Stimulated activated naive B cell treated with anti-CD40 and anti-IgM and Interleukin-4, amounts not matched to agents 10 μg/mL and 1 μg/mL and 100 μg/mL, for 72 hours (primary cell): ENCODE results near the gene ABHD17B.
A peak's percentile ranks its signal among the peaks of the same experiment; 100 is the strongest.

Experiments
- ATAC-seq, 2 donors: fragments of 150-1000 bp; cut with Tn5 transposase; replicated peaks; 2 replicates each; pipeline ENCODE4 v1.10.0; 2021; ENCODE audit warnings: moderate library complexity in 1 of 2
- DNase-seq: peaks from one replicate; pipeline ENCODE4 v3.0.0; 2021
- H3K27ac Mint-ChIP-seq: one replicate; pipeline ENCODE4 v1.8.0; 2022; ENCODE audit warnings: mild to moderate bottlenecking, mixed read lengths
- H3K27me3 Mint-ChIP-seq, 2 donors: one replicate each; pipeline ENCODE4 v1.8.0; 2022; ENCODE audit warnings: mixed read lengths in 2 of 2
- H3K36me3 Mint-ChIP-seq, 2 donors: one replicate each; pipeline ENCODE4 v1.8.0; 2022; ENCODE audit warnings: mixed read lengths in 2 of 2, mild to moderate bottlenecking in 1 of 2
- H3K4me1 Mint-ChIP-seq, 2 donors: one replicate each; pipeline ENCODE4 v1.8.0; 2022; ENCODE audit warnings: mixed read lengths in 2 of 2, mild to moderate bottlenecking in 1 of 2
- H3K4me3 Mint-ChIP-seq, 2 donors: one replicate each; pipeline ENCODE4 v1.8.0; 2022; ENCODE audit warnings: mild to moderate bottlenecking in 2 of 2, mixed read lengths in 2 of 2, moderate library complexity in 1 of 2
- H3K9me3 Mint-ChIP-seq, 2 donors: one replicate each; pipeline ENCODE4 v1.8.0; 2022; ENCODE audit warnings: mixed read lengths in 2 of 2, mild to moderate bottlenecking in 1 of 2

ABHD17B gene

DNA sequence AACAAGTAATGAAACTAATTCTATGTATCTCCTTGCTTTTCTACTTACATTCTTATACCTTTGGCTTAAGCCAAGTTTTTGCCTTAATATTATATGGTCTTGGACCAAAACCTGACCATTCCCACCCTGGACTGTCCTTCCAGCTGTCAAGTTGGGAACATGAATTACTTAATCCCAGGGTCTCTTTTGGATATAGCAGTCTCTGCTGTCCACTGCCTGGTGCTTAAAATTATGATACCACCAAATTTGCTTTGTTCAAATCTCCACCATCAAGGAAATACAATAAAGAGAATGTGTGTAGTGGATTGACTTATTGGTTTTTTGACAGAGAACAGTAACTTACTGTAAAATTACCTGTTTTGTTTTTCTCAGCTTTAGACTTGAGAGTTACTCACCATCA, 66.2 kb downstream of the ABHD17B start:
- Mint-ChIP-seq H3K27me3 (no peaks in the 10 kb centered on the region), H3K36me3 (peaks cover 7% of the 10 kb centered on the region in 2 donors), H3K9me3 (peaks cover 3 to 4% of the 10 kb centered on the region in 2 donors), H3K27ac (peak overlapping the region; percentile 42), H3K4me1 (peaks cover 0 to 2% of the 10 kb centered on the region in 2 donors), H3K4me3 (no peak overlapping the region)
- no peak for ATAC-seq
- no peak for DNase-seq

DNA sequence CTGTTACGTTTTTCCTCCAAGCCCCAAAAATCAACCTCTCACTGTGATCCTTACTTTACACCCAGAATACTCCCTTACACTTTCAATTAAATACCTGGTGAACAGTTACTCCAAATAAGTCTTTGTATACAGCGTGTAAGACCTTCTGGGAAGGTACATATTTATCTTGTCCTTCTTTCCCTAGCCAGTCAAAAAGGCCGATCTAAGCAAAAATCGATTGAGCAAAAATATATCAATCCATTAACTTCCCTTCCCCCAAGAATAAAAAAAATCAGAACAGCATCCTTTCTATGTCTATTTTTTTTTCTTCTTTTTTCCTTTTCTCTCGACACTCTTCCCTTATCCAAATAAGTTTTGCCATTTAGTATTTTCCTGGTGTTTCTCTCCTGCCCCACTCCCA, 71.3 kb downstream of the ABHD17B start:
- Mint-ChIP-seq H3K27ac (no peak overlapping the region), H3K9me3 (peaks cover 5 to 10% of the 10 kb centered on the region in 2 donors), H3K36me3 (peaks cover 6 to 10% of the 10 kb centered on the region in 2 donors), H3K27me3 (no peaks in the 10 kb centered on the region), H3K4me3 (no peak overlapping the region), H3K4me1 (no peaks in the 10 kb centered on the region)
- ATAC-seq (no peak), DNase-seq (no peak)

DNA sequence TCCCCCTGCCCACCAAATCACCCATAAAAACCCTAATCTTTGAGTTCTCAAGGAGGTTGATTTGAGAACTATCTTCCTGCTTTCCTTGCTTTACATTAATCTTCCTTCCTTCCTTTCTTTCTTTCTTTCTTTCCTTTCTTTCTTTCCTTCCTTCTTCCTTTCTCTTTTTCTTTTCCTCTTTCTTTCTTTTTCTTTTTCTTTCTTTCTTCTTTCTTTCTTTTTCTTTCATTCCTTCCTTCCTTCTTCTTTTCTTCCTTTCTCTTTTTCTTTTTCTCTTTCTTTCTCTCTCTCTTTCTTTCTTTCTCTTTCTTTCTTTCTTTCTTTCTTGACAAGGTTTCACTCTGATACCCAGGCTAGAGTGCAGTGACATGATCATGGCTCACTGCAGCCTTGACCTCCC, 75.4 kb downstream of the ABHD17B start:
- Mint-ChIP-seq H3K4me3 (no peak overlapping the region), H3K27ac (no peak overlapping the region), H3K9me3 (peaks cover 7 to 10% of the 10 kb centered on the region in 2 donors), H3K36me3 (peaks cover 3 to 9% of the 10 kb centered on the region in 2 donors), H3K4me1 (no peaks in the 10 kb centered on the region), H3K27me3 (no peaks in the 10 kb centered on the region)
- ATAC-seq (no peak), DNase-seq (no peak)

DNA sequence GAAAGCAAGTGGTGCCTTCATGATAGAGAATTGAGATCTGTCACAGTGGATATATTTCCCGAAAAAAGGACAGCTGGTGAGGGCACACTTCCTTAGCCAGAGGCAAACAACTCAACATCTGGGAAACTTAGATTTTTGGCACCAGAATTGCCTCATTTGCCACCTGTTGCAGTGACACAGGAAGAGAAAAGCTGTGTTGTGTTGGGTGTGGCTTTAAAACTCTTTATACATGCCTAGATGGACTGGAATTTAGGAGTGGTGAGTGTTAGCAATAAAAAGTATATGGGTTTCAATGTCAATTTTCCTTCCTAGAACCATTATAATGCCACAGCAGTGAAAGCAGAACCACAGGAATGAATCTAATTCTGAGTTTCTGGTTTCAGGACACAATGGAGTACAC, 80.1 kb downstream of the ABHD17B start:
- Mint-ChIP-seq H3K4me3 (no peak overlapping the region), H3K4me1 (no peaks in the 10 kb centered on the region)

DNA sequence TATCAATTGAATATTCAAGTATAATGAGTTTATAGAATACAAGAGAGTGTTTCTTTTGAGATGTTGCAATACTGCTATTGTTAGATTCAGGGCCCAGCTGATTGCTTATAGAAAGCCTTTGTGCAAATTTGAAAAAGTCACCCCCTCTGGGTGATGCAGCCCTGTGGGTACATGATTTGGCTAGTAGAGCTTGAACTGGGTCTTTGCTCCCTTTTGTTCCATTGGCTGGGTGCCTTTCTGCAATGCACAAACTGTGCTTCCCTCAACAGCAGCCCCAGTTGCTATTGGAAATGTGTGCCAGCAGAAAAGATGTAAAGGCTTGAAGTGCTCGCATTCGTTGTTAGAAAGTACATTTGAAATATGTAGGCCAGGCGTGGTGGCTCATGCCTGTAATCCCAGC, 80.8 kb downstream of the ABHD17B start:
- H3K27me3 Mint-ChIP-seq, result no peaks in the 10 kb centered on the region
- ATAC-seq (no peak), DNase-seq (no peak)
- H3K27ac Mint-ChIP-seq, result no peak overlapping the region
- H3K36me3 Mint-ChIP-seq, result no peaks in the 10 kb centered on the region
- peaks cover 0 to 2% of the 10 kb centered on the region in 2 donors for H3K9me3 Mint-ChIP-seq
- H3K4me1 Mint-ChIP-seq, result no peaks in the 10 kb centered on the region
- no peak overlapping the region for H3K4me3 Mint-ChIP-seq

More for the DNA sequence above, 80.1 kb downstream of the ABHD17B start:
- H3K27me3 Mint-ChIP-seq, result no peaks in the 10 kb centered on the region
- DNase-seq, result no peak
- ATAC-seq, result no peak
- H3K36me3 Mint-ChIP-seq, result peaks cover 0 to 4% of the 10 kb centered on the region in 2 donors
- H3K9me3 Mint-ChIP-seq, result peaks cover 6% of the 10 kb centered on the region in 2 donors
- H3K27ac Mint-ChIP-seq, result no peak overlapping the region

DNA sequence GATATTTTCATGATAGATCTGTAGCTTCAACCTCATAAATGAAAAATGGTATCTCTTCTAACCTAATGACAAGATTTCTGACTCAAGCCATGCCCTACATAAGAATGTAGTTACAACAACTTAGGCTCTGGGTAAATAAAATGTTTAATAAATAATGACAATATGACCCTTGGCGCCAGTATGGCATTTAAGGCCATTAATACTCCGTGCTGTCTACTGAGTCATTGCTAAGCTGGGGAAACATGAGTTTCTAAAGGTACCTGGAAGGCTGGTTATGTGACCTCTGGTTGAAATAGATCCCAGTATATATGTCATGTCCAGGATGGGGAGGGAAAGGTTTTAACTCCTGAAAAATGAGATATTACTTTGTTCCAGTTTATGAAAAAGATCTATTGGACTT, 84.7 kb downstream of the ABHD17B start:
- no peak overlapping the region for H3K27ac Mint-ChIP-seq
- H3K9me3 Mint-ChIP-seq, result no peaks in the 10 kb centered on the region
- H3K27me3 Mint-ChIP-seq, result no peaks in the 10 kb centered on the region
- no peak for DNase-seq
- no peaks in the 10 kb centered on the region for H3K4me1 Mint-ChIP-seq
- ATAC-seq, result no peak
- H3K4me3 Mint-ChIP-seq, result no peak overlapping the region
- H3K36me3 Mint-ChIP-seq, result no peaks in the 10 kb centered on the region

DNA sequence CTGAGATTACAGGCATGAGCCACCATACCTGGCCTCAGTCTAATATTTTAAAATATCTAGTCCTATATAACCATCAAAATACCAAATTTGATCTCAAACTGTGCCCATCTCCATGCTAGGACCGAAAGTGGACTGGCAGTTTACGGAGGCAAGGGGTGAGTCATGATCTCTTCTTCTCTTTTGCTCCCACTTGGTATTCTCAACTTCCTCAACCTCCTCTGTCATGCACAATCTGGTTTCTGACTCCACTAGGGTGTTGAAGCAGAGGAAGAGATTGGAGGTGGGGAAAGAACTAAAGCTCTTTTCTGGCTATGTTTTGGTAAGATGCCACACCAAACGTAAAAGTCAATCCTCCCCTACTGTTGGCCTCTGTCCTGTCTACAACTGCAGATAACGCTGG, 86.7 kb downstream of the ABHD17B start:
- Mint-ChIP-seq H3K27me3 (no peaks in the 10 kb centered on the region), H3K27ac (no peak overlapping the region), H3K36me3 (no peaks in the 10 kb centered on the region), H3K4me3 (no peak overlapping the region), H3K4me1 (no peaks in the 10 kb centered on the region), H3K9me3 (no peaks in the 10 kb centered on the region)
- DNase-seq (no peak), ATAC-seq (no peak)

DNA sequence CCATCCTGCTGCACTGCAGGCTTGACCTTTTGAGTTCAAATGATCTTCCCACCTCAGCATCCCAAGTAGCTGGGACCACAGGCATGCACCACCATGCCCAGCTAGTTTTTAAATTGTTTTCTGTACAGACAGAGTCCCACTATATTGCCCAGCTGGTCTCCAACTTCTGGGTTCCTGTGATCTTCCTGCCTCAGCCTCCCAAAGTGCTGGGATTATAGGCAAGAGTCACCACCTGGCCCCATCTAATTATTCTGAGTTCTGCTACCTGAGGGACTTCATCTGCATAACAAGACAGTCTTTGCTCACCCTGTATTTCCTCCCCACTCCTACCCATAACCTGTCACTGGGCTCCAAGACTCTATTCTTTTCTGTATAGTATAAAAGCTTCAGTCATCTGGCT, 88.1 kb downstream of the ABHD17B start:
- ATAC-seq (no peak), DNase-seq (no peak)
- H3K9me3 Mint-ChIP-seq, result no peaks in the 10 kb centered on the region
- H3K36me3 Mint-ChIP-seq, result no peaks in the 10 kb centered on the region
- peaks cover 0 to 2% of the 10 kb centered on the region in 2 donors for H3K4me1 Mint-ChIP-seq
- H3K4me3 Mint-ChIP-seq, result no peak overlapping the region
- H3K27me3 Mint-ChIP-seq, result no peaks in the 10 kb centered on the region
- no peak overlapping the region for H3K27ac Mint-ChIP-seq

DNA sequence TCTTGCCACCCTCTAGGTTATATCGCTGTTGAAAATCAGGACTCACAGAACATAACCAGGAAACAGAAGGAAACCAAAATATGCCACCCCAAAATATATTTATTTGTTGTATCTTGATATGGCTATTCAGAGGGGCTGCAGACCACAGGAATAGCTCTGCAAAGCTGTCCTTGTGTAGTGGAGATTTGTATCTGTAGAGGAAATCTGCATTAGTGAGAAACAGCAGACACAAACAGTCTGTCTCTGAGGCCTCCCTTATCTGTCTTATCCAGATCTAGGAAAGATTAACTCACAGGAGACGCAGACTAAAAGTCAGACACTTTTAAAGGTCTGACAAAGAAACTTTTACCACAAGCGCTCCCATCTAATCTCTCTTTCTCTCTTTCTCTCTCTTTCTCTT, 88.5 kb downstream of the ABHD17B start:
- Mint-ChIP-seq H3K4me1 (peaks cover 2 to 5% of the 10 kb centered on the region in 2 donors), H3K9me3 (no peaks in the 10 kb centered on the region), H3K4me3 (no peak overlapping the region), H3K27me3 (no peaks in the 10 kb centered on the region), H3K27ac (no peak overlapping the region), H3K36me3 (no peaks in the 10 kb centered on the region)
- DNase-seq (no peak), ATAC-seq (no peak)

DNA sequence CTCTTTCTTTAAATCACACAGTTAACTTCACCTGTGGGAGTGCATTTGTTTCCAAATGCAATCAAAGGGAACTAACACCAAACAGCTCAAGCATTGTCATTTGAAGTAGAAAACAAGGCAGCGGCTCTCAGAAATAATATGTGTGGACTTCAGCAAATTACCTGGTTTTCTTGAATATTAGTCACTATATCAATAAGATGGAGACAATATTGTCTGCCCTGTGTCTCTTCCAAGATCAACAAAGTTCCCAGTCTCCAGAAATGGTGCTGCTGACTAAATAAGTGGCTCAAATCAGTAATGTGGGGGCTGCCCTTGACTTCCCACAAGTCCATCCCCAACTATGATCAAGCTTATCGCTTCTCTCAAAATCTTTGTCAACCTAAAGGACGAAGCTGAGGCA, 89.6 kb downstream of the ABHD17B start:
- no peak for ATAC-seq
- peaks cover 11 to 13% of the 10 kb centered on the region in 2 donors for H3K4me1 Mint-ChIP-seq
- no peak overlapping the region for H3K4me3 Mint-ChIP-seq

DNA sequence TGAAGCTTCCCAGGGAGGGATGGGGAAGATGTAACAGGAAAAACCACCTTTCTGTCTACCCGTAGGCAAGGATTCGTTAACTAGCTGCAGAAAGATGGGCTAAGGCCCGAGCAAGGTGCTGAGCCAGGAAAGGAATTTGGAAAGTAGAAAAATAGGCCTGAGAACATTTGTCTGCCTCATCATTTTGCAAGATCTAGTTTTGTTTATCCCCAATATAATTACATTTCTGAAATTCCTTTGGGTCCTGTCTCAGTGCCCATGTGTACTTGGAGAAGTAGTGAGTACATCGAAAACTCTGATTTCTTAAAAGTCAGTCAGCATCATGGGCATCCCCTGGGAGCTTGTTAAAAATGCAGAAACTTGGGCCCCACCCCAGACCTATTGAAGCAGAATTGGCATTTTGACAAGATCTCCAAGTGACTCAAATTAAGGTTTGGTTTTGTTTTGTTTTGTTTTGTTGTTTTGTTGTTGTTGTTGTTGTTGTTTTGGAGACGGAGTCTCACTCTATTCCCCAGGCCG, 90.5 kb downstream of the ABHD17B start:
- H3K4me1 Mint-ChIP-seq, result peaks cover 14 to 18% of the 10 kb centered on the region in 2 donors
- no peak overlapping the region for H3K27ac Mint-ChIP-seq
- no peak for ATAC-seq
- no peaks in the 10 kb centered on the region for H3K27me3 Mint-ChIP-seq
- H3K36me3 Mint-ChIP-seq, result no peaks in the 10 kb centered on the region
- DNase-seq, result no peak
- no peak overlapping the region for H3K4me3 Mint-ChIP-seq
- H3K9me3 Mint-ChIP-seq, result no peaks in the 10 kb centered on the region

More for the DNA sequence above, 89.6 kb downstream of the ABHD17B start:
- H3K27me3 Mint-ChIP-seq, result no peaks in the 10 kb centered on the region
- no peak overlapping the region for H3K27ac Mint-ChIP-seq
- DNase-seq, result no peak
- no peaks in the 10 kb centered on the region for H3K36me3 Mint-ChIP-seq
- H3K9me3 Mint-ChIP-seq, result no peaks in the 10 kb centered on the region

DNA sequence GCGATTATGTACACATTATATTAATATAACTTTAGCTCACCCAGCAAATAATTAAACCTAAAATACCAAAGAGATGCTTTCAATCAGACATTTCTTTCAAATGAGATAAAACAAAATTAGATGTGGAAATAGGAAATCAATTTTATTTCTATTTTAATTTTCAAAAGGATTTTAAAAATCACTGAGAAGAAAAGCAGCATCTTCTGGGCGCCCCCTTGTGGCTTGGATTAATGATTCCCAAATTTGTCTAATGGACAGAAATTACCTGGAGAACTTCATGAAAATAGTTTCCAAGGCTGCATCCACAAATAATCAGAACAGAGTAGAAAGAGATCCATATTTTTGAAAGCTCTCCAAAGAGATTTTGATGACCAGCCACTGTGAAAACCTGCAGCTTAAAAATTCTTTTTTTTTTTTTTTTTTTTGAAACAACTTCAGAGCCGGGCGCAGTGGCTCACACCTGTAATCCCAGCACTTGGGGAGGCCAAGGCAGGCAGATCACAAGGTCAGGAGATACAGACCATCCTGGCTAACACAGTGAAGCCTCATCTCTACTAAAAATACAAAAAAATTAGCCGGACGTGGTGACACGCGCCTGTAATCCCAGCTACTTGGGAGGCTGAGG, 91.8 kb downstream of the ABHD17B start:
- no peak overlapping the region for H3K4me3 Mint-ChIP-seq
- H3K36me3 Mint-ChIP-seq, result no peaks in the 10 kb centered on the region
- DNase-seq, result no peak
- no peaks in the 10 kb centered on the region for H3K9me3 Mint-ChIP-seq
- H3K4me1 Mint-ChIP-seq, result peaks cover 14 to 18% of the 10 kb centered on the region in 2 donors
- H3K27me3 Mint-ChIP-seq, result no peaks in the 10 kb centered on the region
- ATAC-seq, result no peak
- H3K27ac Mint-ChIP-seq, result no peak overlapping the region

DNA sequence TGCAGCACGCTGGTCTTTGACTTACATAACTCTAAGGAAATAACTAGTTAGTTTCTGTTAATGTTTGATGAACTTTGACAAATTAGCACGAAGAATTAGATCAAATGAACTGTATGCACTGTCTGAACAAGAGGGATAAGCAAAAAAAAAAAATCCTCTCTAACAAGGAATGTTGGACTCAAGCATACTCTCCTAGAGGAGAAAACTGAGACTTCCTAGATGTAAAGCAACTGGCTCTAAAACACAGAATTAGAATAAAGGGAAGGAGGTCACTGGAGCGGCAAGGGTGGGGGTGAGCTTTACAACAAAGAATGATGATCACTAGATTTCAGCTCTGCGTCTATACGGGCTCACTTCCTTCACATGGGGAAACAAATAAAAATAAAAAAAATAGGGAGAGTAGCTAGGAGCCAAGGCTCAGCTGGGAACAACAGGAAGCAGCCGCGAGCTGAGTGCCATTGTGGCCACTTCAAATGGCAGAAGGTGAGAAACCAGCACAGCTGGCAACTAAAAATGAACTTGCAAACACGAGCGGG, 94.0 kb downstream of the ABHD17B start:
- ATAC-seq, result no peak
- H3K4me3 Mint-ChIP-seq, result peak overlapping the region in 1 of 2 donors; percentile 34
- H3K9me3 Mint-ChIP-seq, result no peaks in the 10 kb centered on the region
- H3K27ac Mint-ChIP-seq, result no peak overlapping the region
- no peaks in the 10 kb centered on the region for H3K27me3 Mint-ChIP-seq
- no peak for DNase-seq
- no peaks in the 10 kb centered on the region for H3K36me3 Mint-ChIP-seq
- H3K4me1 Mint-ChIP-seq, result peaks cover 15 to 18% of the 10 kb centered on the region in 2 donors
